Stimulated activated CD4-positive, alpha-beta T cell treated with anti-CD3 and anti-CD28 coated beads, Interleukin-15, amount 100 ng/mL, for 48 hours (primary cell): ENCODE data around the gene DNALI1.
A peak's percentile ranks its signal among the peaks of the same experiment; 100 is the strongest.
"Not testable (repeated sequence)": the region's sequence is repeated elsewhere in the genome, so short reads cannot be mapped to it uniquely, and the experiment has no call there.

ENCODE experiments used
- DNase-seq, 2 donors: peaks; one replicate each; pipeline ENCODE4 v3.0.0-alpha.2; 2020; ENCODE audit warnings: low read depth in 2 of 2

DNALI1 gene

DNA sequence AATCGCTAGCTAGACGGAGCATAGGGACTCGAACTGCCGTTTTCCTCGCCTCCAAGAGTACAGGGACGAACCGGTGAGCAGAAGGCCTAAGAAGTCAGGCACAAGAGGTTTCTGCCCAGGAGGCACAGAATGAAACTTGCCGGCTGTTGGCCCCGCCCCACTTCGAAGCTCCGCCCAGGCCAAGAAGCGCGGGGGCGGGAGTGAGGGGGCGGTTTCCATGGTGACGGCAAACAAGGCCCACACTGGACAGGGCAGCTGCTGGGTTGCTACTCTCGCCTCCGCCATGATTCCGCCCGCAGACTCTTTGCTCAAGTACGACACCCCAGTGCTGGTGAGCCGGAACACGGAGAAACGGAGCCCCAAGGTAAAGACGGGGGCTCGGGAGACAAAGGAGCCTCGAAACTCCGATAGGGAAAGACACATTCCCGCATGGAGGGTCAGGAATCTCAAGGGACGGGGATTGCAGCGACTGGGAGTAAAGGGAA is at the start of gene DNALI1:
DNALI1 (plus strand) TSS at position 229 of the 485 bp plus-strand sequence; CDS start at position 284, 55 bp downstream.
- no peak for DNase-seq

GRCh38 chr1:37509181-37509580 is 47.6 kb upstream of the DNALI1 start:
- DNase-seq, result no peak

DNA sequence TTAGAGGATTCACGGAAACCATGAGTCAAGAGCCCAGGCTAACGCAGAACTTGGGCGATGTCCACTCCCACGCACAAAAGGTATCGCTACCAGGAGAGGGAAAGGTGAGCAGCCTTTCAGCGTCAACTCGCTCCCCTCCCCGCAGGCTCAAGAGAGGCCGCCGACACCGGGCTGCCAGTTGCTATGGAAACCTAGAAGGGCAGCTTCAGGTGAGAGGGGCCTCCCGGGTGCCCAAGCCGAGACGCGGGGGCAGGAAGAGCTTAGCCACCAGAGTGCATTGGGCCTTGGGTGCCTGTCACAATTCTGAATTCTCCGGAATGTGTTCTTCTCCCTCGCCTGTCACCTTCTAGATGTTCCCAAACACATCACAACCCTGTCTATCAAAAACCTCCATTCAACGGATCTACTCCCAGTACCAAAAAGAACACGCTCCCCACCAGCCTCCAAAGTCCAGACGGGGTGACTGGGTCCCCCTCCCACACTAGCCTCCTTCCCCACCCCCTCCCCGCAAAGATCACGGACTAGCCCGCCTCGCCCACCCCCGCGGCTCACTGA is 42.9 kb upstream of the DNALI1 start:
- peak; percentile 56 to 57 for DNase-seq

- peak; percentile 61 to 71 for DNase-seq
Measured at GRCh38 chr1:37514350-37515184, 42.2 kb upstream of the DNALI1 start, which contains the start of gene MEAF6. TSS of gene MEAF6 (minus strand) at chr1:37514766. CDS start at chr1:37514746, 20 bp downstream.

- DNase-seq, result no peak
Measured at GRCh38 chr1:37515185-37516034, 41.3 kb upstream of the DNALI1 start.

DNA sequence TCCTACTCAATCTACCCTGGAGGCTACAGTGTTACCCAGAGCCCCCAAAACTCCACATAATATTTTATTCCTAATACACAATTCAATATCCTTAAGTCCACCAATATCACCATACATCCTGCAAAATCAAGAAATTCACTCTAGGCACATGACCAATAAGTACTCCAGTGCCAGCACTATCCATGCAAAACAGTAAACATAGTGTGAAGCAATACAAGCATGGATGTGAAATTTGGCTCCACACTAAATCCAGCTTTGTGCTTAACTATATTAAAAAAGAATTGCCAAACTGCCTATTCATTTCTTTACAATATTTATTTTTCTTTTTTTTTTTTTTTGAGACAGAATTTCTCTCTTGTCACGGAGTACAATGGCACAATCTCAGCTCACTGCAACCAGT is 39.2 kb upstream of the DNALI1 start:
- no peak for DNase-seq

DNA sequence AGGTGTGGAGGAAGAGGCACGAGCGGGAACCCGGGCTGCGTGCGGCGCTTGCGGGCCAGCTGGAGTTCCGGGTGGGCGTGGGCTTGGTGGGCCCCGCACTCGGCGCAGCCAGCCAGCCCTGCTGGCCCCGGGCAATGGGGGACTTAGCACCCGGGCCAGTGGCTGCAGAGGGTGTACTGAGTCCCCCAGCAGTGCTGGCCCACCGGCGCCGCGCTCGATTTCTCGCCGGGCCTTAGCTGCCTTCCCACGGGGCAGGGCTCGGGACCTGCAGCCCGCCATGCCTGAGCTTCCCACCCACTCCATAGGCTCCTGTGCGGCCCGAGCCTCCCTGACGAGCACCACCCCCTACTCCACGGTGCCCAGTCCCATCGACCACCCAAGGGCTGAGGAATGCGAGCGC is 38.5 kb upstream of the DNALI1 start:
- DNase-seq, result not testable (repeated sequence)

DNA sequence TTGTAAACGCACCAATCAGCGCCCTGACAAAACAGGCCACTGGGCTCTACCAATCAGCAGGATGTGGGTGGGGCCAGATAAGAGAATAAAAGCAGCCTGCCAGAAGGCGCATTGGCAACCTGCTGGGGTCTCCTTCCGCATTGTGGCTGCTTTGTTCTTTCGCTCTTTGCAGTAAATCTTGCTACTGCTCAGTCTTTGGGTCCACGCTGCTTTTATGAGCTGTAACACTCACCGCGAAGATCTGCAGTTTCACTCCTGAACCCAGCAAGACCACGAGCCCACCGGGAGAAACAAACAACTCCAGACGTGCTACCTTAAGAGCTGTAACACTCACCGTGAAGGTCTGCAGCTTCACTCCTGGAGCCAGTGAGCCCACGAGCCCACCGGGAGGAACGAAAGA is 37.8 kb upstream of the DNALI1 start:
- peak in 1 of 2 donors; percentile 20 for DNase-seq

GRCh38 chr1:37519613-37520012 is 37.1 kb upstream of the DNALI1 start:
- no peak for DNase-seq

GRCh38 chr1:37529888-37530287 is 26.9 kb upstream of the DNALI1 start:
- DNase-seq, result not testable (repeated sequence)

DNA sequence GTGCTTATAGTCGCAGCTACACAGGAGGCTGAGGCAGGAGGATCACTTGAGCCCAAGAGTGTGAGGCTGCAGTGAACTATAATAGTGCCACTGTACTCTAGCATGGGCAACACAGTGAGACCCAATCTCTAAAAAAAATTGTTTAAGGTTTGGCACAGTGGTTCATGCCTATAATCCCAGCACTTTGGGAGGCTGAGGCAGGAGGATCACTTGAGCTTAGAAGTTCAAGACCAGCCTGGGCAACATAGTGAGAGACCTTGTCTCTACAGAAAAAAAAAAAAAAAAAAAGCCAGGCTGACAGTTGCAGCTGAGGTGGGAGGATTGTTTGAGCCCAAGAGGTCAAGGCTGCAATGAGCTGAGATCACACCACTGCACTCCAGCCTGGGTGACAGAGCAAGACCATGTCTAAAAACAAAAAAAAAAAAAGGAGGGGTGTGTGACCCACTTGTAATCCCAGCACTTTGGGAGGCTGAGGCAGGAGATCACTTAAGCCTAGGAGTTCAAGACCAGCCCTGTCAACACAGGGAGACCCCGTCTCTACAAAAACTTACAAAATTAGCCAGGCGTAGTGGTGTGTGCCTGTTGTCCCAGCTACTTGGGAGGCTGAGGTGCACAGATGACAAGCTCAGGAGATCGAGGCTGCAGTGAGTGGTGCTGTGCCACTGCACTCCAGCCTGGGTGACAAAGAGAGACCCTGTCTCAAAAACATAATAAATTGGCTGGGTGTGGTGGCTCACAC is 24.2 kb upstream of the DNALI1 start:
- DNase-seq, result not testable (repeated sequence)

DNA sequence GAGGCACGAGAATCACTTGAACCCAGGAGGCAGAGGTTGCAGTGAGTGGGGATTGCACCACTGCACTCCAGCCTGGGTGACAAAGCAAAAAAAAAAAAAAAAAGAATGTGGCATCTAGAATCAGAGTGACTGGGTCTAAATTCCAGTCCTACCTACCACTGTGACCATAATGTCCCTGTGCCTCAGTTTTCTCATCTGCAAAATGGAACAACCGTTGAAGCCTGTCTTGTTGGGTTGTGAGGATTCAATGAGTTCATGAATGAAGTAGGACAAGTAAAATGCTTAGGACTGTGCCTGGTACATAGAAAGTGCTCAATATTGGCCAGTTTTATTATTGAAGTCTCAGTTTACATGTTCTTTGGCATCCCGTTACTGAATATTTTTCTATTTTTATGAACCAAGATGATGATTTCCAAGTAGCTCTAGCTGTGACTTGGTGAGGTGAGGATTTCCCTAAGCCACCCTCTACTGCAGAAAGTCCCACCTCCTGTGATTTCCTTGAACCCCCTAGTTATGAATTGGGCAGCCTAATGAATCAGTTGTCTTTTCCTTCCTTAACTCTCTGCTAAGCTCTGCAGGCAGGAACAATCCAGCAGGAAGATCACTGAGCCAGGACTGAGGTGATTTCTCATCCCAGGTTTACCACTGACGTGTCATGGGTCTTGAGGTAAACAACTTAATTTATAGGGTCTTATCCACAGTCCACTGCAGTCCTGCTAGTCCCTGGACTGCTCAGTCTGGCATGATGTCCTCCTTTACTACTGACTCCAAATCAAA is 23.2 kb upstream of the DNALI1 start:
- DNase-seq, result no peak

DNA sequence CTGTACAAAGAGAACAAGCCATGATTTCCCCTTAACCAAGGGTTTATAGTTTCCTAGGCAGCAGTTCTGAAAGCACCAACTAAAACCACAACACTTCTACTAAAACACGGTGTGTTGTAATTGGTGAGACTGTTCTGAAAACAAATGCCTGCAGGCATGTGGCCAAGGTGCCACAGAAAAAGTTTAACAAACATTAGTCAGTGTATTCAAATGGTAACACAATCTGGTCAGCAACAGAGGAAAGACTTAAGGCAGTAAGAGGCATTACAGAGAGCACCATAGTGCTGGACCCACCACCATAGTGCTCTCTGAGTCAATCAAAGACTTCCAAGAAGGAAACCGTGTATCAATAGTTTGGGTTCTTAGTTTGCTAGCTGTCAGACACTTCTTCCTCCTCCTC is 19.4 kb upstream of the DNALI1 start:
- no peak for DNase-seq

GRCh38 chr1:37539154-37539553 is 17.6 kb upstream of the DNALI1 start:
- not testable (repeated sequence) for DNase-seq

- no peak for DNase-seq
Measured at GRCh38 chr1:37540036-37540785, 16.5 kb upstream of the DNALI1 start.

DNA sequence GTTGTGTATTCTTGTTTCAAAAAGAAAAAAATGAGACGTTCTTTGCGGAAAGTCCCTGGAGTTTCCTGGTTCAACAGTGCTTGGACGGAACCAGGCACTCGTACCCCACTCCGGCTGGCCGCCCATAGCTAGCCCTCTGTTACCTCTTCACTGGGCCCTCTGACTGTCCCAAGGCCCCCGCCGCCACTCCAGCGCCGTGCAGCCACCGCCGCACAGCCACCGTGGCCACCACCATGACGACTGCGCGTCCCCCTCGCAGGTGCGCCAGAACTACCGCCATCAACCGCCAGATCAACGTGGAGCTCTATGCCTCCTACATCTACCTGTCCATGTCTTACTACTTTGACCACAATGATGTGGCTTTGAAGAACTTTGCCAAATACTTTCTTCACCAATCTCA is 12.2 kb upstream of the DNALI1 start:
- no peak for DNase-seq

DNA sequence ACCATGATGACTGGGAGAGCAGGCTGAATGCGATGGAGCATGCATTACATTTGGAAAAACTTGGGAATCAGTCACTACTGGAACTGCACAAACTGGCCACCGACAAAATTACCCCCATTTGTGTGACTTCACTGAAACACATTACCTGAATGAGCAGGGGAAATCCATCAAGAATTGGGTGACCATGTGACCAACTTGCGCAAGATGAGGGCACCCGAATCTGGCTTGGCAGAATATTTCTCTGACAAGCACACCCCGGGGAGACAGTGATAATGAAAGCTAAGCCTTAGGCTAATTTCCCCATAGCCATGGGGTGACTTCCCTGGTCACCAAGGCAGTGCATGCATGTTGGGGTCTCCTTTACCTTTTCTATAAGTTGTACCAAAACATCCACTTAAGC is 11.7 kb upstream of the DNALI1 start:
- DNase-seq, result no peak

DNA sequence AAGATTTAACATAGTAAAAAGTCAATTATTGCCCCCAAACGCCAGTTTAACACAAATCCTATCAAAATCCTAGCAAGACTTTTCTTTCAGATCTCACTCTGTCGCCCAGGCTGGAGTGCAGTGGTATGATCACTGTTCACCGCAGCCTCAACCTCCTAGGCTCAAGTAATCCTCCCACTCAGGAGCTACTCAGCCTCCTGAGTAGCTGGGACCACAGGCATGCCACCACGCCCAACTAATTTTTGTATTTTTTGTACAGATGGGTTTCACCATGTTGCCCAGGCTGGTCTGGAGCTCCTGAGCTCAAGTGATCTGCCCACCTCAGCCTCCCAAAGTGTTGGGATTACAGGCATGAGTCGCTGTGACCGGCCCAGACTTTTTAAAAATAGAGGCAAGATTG is 7.4 kb upstream of the DNALI1 start:
- DNase-seq, result no peak

GRCh38 chr1:37553598-37553926 is 3.2 kb upstream of the DNALI1 start:
- DNase-seq, result no peak
